Measurements from ENCODE around the gene JDP2.
"Not testable (repeated sequence)": the region's sequence is repeated elsewhere in the genome, so short reads cannot be mapped to it uniquely, and the experiment has no call there.

The JDP2 gene

DNA sequence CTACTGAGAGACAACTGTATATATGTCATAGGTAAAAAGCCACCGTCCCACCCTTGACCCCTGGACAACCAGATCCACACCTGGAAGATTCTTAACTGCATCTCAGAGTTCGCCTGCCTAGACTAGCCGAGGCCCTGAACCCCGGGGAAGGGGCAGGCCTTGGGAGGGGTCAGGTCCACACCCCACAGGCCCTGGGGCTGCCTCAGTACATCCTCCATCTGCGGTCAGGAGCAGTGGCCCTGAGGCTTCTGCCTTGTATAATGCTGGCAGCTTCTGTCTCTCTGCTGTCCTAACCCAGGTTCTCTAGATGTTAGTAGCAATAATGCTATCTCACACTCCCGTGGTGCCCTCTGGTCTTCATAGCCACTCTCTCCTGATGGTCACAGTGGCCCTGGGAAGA lies 36.8 kb downstream of the JDP2 start:
- no peak overlapping the region for H3K4me3 Mint-ChIP-seq
- no peaks in the 10 kb centered on the region for H3K27me3 Mint-ChIP-seq
- H3K36me3 Mint-ChIP-seq (ENCODE audit: low read depth), result no peaks in the 10 kb centered on the region
- no peaks in the 10 kb centered on the region for H3K9me3 Mint-ChIP-seq
- ATAC-seq, result no peak
- no peak for DNase-seq
- no peak overlapping the region for H3K27ac Mint-ChIP-seq
- H3K4me1 Mint-ChIP-seq, result no peaks in the 10 kb centered on the region

DNA sequence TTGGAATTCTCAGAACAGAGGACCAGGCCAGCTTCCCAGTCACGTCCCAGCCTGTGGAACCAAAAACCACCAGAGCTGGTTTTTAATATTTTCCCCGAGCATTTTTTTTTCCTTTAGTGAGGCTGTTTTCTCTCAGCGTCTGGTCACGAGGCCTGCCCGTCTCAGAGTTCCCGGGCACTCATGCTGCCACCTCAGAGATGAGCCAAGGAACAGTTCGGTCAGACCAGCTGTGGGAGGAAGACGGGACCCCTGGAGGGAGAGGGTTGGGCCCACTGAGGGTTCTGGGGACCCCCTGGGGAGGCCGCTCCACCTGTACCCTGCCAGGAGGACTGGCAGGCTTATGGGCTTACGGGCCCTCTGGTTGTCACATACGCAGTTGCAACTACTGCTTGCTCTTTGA lies 39.9 kb downstream of the JDP2 start:
- H3K27ac Mint-ChIP-seq, result no peak overlapping the region
- DNase-seq, result no peak
- H3K36me3 Mint-ChIP-seq (ENCODE audit: low read depth), result no peaks in the 10 kb centered on the region
- H3K4me1 Mint-ChIP-seq, result no peaks in the 10 kb centered on the region
- H3K9me3 Mint-ChIP-seq, result no peaks in the 10 kb centered on the region
- no peaks in the 10 kb centered on the region for H3K27me3 Mint-ChIP-seq
- H3K4me3 Mint-ChIP-seq, result no peak overlapping the region
- no peak for ATAC-seq

DNA sequence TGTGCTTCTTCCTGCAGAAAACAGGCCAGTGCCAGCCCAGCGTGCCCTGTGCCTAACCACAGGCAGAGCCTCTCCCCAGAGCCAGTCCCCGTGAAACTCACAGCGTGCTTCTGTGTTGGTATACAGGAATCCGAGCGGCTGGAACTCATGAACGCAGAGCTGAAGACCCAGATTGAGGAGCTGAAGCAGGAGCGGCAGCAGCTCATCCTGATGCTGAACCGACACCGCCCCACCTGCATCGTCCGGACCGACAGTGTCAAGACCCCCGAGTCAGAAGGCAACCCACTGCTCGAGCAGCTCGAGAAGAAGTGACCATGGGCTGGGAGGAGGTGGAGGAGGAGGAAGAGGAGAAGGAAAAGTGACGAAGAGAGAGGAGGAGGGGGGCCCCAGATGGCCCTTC lies 41.3 kb downstream of the JDP2 start:
- H3K4me1 Mint-ChIP-seq, result no peaks in the 10 kb centered on the region
- H3K4me3 Mint-ChIP-seq, result no peak overlapping the region
- H3K27ac Mint-ChIP-seq, result no peak overlapping the region
- H3K27me3 Mint-ChIP-seq, result no peaks in the 10 kb centered on the region
- no peaks in the 10 kb centered on the region for H3K36me3 Mint-ChIP-seq (ENCODE audit: low read depth)
- no peak for ATAC-seq
- H3K9me3 Mint-ChIP-seq, result no peaks in the 10 kb centered on the region
- no peak for DNase-seq

DNA sequence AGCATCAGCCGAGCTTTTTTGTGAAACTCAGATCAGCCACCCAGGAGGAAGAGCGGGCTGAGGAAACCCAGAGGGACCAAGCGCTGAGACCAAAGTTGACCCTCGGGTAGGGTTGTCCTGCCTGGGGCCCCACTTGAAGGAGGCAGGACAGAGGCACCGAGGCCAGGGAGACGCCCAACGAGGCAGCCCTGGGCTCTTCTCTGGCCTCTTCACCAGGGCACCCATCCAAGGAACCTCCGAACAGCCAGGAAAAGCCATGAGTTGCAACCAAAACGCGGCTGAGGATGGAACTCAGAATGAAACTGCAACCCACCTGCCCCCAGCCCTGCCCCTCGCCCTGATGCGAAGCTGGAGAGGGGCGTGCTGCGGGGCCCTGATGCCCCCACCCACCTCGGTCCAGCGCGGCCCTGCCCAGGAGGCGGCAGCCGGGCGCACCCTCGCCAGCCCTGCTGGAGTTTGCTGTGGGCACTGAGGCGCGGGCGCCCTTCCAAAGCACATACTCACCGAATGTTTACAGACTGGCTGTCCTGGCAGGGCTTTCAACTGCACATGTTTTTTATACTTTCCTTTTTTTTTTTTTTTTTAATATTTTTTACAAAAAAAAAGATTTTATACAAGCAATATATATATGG lies 41.9 kb downstream of the JDP2 start:
- ATAC-seq (no peak), DNase-seq (no peak)
- Mint-ChIP-seq H3K9me3 (no peaks in the 10 kb centered on the region), H3K27ac (no peak overlapping the region), H3K4me1 (no peaks in the 10 kb centered on the region), H3K4me3 (no peak overlapping the region), H3K36me3 (ENCODE audit: low read depth) (no peaks in the 10 kb centered on the region), H3K27me3 (no peaks in the 10 kb centered on the region)

DNA sequence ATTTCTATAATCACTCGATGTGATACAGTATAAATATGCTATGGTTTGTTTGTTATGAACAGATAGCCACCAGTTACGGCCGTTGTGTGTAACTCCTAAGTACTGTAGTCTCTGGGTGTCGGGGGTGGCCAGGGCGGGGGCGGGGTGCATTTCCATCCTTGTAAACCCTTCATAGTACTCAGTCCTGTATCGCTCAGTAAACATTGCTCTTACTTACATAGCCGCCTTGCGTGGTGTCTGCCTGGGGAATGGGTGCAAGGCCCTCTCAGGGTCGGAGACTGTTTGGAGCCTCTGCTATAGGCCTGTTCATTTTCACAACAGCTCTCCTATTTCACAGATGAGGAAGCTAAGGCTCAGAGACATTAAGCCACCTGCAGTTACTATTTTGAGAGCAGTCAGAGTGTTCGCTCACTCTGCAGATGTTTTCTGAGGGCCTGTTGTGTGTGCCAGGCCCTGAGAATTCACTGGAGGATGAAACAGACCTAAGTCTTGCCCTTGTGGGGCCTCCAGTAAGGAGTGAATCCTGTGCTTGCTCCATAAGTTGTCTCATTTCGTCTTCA lies 42.5 kb downstream of the JDP2 start:
- Mint-ChIP-seq H3K27me3 (peaks cover 2% of the 10 kb centered on the region), H3K36me3 (ENCODE audit: low read depth) (no peaks in the 10 kb centered on the region), H3K4me1 (no peaks in the 10 kb centered on the region), H3K9me3 (no peaks in the 10 kb centered on the region), H3K4me3 (no peak overlapping the region), H3K27ac (no peak overlapping the region)
- ATAC-seq (no peak), DNase-seq (no peak)

DNA sequence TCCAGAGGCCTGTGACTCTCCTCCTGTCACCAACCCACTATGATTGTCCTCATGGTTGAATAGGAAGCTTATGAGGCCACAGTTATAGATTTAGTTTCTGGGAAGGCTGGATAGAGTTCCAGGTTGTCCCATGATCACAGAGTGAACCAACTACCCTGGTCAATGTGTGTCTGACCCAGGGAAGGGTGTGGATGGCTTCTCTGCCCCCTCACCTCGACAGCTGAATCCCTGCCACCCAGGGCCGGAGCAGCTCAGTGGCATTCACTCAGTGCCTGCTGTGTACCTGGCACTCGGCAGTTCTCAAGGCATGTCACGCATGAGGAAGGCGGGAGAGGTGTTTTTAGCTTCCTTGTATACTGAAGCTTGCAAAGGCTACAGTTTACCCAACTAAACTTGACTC lies 43.2 kb downstream of the JDP2 start:
- ATAC-seq (no peak), DNase-seq (no peak)
- Mint-ChIP-seq H3K4me3 (no peak overlapping the region), H3K27me3 (peaks cover 2% of the 10 kb centered on the region), H3K27ac (no peak overlapping the region), H3K4me1 (no peaks in the 10 kb centered on the region), H3K36me3 (ENCODE audit: low read depth) (no peaks in the 10 kb centered on the region), H3K9me3 (no peaks in the 10 kb centered on the region)

DNA sequence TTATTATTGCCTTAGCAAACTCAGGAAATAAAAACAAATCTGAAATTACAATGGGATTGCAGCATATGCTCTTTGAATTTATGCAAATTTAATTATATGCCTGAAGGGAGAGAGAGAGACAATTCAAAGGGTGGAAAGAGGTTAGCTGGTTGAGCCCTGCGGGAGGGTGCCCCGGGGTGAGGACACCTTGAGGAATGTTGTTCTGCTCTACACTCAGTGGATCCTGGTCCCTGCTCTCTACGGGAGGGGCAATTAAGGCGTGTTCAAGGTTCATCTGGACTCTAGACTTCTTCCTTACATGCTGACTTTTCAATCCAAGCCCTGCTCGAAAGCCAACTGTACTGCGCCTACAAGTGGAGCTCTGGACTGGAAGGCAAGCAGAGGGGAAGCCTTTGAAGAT lies 46.3 kb downstream of the JDP2 start:
- not testable (repeated sequence) for H3K36me3 Mint-ChIP-seq (ENCODE audit: low read depth); H3K9me3 Mint-ChIP-seq; H3K27ac Mint-ChIP-seq; H3K4me3 Mint-ChIP-seq; DNase-seq; ATAC-seq; H3K27me3 Mint-ChIP-seq; H3K4me1 Mint-ChIP-seq

DNA sequence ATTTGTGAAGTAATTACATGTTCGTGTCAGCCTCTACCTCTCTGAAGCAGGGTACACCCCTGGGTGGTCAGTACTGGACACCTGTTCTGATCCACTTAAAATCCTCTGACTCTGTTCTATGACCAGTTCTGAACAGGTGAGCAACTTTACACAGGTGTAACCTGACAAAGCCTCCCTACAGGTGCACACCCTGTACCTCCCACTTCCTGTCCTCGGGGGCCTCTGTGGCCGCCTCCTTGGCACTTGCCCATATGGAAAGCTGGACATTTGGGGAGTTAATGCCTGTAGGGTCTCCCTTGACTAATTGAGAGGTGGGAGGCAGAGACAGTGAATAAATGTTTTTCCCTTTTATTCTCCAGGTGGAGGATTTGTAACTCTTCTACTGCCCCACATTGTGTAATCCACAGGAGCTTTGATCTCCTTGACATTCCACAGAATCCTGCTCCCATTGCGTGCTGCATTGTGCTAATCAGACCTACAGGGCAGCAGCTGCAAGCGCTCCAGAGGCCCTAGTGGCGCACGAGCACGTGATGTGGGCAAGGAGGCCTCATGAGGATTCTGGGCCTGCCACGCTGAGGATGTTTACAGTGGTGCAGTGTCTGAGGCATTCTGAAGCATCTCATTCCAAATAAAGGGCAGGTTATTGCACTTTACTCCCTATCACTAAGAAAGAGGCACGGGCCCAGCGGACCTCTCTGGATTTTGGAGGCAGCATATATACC lies 48.6 kb downstream of the JDP2 start:
- no peaks in the 10 kb centered on the region for H3K36me3 Mint-ChIP-seq (ENCODE audit: low read depth)
- H3K4me1 Mint-ChIP-seq, result no peaks in the 10 kb centered on the region
- H3K27me3 Mint-ChIP-seq, result peaks cover 5% of the 10 kb centered on the region
- H3K9me3 Mint-ChIP-seq, result no peaks in the 10 kb centered on the region
- no peak for ATAC-seq
- H3K4me3 Mint-ChIP-seq, result no peak overlapping the region
- H3K27ac Mint-ChIP-seq, result no peak overlapping the region
- no peak for DNase-seq

DNA sequence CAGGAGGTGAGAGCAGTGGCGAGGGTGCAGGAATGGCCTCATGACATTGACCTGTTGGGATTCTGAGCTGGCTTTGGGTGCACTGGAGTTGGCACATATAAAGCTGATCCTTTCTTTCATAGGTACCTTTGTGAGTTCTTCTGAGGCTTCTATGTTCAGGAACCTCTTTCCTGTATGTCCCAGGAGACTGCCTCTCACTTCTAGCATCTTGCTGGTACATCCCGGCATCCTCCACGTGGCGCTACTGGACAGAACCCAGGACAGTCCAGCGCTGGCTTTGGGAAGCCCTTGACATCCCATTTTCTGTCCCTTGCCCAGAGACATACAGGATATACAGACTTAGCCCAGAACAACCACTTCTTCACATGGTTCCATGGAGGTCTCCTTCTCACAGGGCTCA lies 50.1 kb downstream of the JDP2 start:
- Mint-ChIP-seq H3K36me3 (ENCODE audit: low read depth) (no peaks in the 10 kb centered on the region), H3K27me3 (peaks cover 5% of the 10 kb centered on the region), H3K27ac (no peak overlapping the region), H3K4me3 (no peak overlapping the region), H3K4me1 (no peaks in the 10 kb centered on the region), H3K9me3 (no peaks in the 10 kb centered on the region)
- ATAC-seq (no peak), DNase-seq (no peak)

DNA sequence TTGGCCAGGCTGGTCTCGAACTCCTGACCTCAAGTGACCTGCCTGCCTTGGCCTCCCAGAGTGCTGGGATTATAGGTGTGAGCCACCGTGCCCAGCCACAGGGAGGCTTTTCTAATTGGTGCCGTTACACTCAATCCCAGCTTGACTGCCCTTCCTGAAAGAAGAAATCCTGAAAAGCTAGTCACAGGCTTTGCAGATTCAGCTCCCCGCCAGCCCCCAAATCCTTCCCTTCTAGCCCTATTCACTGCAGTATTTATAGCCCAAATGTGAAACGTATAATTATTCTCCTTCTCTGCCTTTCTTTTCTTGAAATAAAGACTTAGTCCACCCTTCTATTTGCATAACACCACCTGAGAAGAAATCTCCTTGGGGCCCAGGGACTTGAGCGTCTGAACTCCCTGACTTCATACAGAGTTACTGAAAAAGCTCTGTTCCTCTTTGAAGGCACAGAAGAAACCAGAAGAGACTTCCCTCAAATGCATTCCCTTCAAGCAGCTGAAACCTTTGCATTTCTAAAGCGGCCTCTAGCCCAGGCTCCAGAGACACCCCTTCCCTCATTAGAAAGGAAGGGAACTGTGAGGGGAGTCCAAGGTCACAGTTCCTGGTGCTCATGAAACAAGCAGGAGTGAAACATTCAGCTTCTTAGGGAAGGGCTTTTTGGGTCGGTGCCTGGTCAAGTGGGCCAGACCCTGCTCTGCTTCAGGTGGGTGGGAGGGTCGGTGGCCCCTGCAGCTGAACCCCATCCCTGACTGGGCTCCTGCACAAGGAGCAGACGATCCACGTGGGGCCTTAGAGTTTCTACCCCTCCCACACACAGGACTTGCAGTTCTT lies 52.2 kb downstream of the JDP2 start:
- Mint-ChIP-seq H3K27ac (no peak overlapping the region), H3K27me3 (peaks cover 4% of the 10 kb centered on the region), H3K9me3 (no peaks in the 10 kb centered on the region), H3K4me3 (no peak overlapping the region), H3K4me1 (no peaks in the 10 kb centered on the region), H3K36me3 (ENCODE audit: low read depth) (no peaks in the 10 kb centered on the region)
- no peak for DNase-seq
- no peak for ATAC-seq

DNA sequence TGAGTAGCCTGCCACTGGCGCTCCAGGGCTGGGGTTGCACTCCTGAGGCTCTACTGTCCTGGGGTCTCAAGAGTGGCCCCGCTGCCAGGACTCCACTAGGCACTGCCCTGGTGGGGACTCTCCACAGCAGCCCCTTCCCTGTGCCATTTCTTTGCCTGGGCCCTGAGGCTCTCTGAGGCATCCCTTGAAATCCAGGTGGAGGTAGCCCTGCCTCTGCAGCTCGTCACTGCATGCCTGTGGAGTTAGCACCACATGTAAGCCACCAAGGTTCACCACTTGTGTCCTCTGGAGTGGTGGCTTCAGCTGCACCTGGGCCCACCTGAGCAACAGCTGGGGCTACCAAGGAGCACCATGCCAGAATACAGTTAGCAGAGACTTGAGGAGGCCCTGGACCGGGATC lies 54.5 kb downstream of the JDP2 start:
- ATAC-seq (no peak), DNase-seq (no peak)
- H3K4me1 Mint-ChIP-seq, result peaks cover 14% of the 10 kb centered on the region
- H3K27ac Mint-ChIP-seq, result no peak overlapping the region
- H3K9me3 Mint-ChIP-seq, result no peaks in the 10 kb centered on the region
- peaks cover 9% of the 10 kb centered on the region for H3K27me3 Mint-ChIP-seq
- no peaks in the 10 kb centered on the region for H3K36me3 Mint-ChIP-seq (ENCODE audit: low read depth)
- H3K4me3 Mint-ChIP-seq, result no peak overlapping the region

DNA sequence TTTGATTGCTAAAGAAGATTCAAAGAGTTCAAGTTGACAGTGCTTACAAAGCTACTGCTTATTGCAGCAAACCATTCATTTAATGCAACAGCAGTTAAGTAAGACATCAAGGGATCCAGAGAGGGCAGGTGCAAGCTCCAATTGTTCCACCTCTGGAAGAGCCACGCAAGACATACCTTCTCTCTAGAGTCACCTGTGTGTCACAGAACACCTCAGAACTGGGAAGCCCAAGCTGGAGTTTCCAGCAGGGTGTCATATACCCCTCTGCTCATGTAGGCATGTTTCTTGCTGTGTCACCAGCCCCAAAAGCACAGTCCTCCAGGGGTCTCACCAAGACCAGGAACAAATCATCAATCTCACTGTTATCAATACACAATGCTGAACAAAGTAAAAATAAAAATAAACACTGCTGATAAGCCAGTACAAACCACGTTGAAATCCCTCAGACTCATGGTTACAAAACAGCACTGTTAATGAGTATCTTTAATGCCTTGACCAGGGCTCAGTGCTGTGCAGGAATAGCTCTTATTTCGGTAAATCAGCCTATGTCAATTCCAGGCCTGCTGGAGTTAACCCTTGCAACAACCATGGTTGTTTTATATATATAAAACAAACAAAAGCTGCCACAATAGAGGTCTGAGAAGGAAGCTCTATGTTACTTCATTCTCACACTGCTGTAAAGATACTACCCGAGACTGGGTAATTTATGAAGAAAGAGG lies 57.0 kb downstream of the JDP2 start:
- no peak for DNase-seq
- no peaks in the 10 kb centered on the region for H3K36me3 Mint-ChIP-seq (ENCODE audit: low read depth)
- H3K27me3 Mint-ChIP-seq, result peaks cover 8% of the 10 kb centered on the region
- H3K9me3 Mint-ChIP-seq, result no peaks in the 10 kb centered on the region
- ATAC-seq, result no peak
- H3K27ac Mint-ChIP-seq, result no peak overlapping the region
- H3K4me3 Mint-ChIP-seq, result no peak overlapping the region
- peaks cover 30% of the 10 kb centered on the region for H3K4me1 Mint-ChIP-seq

DNA sequence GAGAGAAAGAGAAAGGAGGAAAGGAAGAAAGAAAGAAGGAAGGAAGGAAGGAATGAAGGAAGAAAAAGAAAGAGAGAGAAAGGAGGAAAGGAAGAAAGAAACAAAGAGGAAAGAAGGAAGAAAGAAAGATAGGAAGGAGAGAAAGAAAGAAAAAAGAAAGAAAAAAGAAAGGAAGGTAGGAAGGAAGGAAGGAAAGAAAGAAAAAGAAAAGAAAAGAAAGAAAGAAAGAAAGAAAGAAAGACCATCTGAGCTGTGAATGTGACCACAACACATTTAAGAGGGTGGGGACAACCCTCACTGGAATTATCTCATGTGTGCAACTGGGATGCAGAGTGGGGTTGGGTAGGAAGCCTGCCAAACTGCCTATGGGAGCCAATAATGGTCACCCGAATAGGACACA lies 58.5 kb downstream of the JDP2 start:
- H3K27ac Mint-ChIP-seq, result no peak overlapping the region
- peaks cover 31% of the 10 kb centered on the region for H3K4me1 Mint-ChIP-seq
- H3K9me3 Mint-ChIP-seq, result no peaks in the 10 kb centered on the region
- H3K4me3 Mint-ChIP-seq, result no peak overlapping the region
- ATAC-seq (no peak), DNase-seq (no peak)
- H3K36me3 Mint-ChIP-seq (ENCODE audit: low read depth), result no peaks in the 10 kb centered on the region
- H3K27me3 Mint-ChIP-seq, result peaks cover 6% of the 10 kb centered on the region

DNA sequence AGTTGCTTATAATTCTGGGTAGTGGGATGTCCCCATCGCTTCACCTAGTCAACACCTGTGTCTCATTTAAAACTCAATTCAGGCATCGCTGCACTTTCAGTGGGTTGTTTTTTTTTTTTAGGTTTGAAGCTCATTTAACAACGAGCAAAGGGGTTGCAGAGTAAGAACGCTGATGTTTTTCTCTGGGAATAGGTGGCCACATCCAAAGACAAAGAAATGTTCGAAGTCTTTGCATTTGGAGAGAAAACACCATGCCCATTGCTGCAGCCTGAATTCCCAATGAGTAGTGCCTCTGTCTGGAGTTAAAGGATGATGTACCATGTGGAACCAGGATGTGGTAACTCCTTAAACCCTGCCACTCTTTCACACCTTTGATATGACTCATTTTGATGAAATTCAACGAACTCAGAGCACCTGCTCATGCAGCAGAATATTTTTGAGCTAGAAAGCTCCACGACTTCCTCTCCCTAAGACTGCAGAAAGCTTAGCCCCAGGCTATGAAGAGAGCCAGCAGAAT lies 59.4 kb downstream of the JDP2 start:
- ATAC-seq, result peak; percentile 87
- DNase-seq, result no peak
- peaks cover 37% of the 10 kb centered on the region for H3K4me1 Mint-ChIP-seq
- H3K27me3 Mint-ChIP-seq, result peaks cover 6% of the 10 kb centered on the region
- H3K36me3 Mint-ChIP-seq (ENCODE audit: low read depth), result no peaks in the 10 kb centered on the region
- no peak overlapping the region for H3K4me3 Mint-ChIP-seq
- H3K27ac Mint-ChIP-seq, result no peak overlapping the region
- H3K9me3 Mint-ChIP-seq, result no peaks in the 10 kb centered on the region
